Stimulated activated CD4-positive, alpha-beta T cell treated with anti-CD3 and anti-CD28 coated beads, Interleukin-1b, Interleukin-23, amount 100 ng/mL, for 24 hours (primary cell): ENCODE data around the gene MOB3A.

ENCODE experiments used
- DNase-seq, 4 experiments: peaks; one replicate each; pipeline ENCODE4 v3.0.0-alpha.2; 2020; ENCODE audit warnings: low read depth in 4 of 4, low spot score in 1 of 4

MOB3A gene

DNA sequence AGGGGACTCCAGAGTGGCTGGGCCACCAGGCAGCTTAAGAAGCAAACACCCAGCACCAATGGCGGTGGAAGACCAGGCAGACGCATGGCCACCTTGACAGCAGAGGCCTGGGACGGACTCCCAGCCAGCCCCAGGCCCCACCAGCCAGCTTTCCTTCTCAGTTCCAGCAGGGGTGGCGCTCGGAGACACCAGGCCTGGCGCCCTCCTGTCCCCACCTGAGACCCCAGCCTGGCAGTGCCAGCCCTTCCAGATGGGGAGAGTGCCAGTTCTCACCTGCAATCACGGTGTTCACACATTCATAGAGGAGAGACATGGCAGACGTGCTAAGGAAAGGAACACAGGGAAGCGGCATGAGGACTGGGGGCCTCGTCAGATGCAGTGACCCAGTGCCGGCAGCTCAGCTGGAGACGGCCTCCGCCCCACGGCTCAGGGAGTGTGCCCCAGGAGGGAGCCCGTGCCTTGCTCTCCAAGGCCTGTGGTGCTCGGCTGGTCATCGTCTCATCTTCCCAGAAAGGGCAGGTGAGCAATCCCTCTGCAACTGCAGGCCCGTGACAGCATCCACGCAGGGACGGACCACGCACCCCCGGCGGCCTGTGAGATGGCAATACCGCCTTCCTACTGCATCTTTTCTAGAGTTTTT is 30.9 kb upstream of the MOB3A start:
- no peak for DNase-seq

DNA sequence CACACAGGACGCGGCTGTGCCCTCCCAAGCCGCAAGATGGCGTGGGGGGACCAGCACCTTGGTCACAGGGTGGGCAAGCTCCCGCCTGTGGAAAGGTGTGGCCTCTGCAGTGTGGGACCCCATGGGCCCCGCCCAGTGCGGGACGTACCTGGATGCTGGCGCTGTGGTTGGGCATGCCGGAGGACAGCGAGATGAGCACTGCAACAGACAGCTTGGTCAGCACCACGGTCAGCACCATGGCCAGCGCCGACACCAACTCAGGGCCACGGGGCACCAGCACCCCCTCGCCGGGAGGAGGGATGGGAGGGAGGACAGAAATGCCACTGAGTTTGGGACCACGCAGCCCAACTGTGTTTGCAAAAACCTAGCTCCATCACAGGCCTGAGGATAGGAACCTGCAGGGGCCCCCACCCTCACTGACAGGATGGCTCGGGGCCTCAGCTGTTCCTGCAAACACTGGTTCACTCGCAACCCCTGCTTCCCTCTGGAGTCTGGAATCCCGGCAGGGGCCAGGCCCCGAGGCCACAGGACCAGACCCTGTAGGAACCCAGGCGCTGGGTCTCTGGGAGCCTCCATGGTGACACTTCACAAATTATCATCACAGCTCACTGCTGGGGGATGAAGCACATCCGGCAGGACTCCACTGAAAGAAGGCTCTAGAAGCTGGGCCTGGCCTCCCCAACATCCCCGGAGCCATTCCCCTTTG is 27.7 kb upstream of the MOB3A start:
- no peak for DNase-seq

DNA sequence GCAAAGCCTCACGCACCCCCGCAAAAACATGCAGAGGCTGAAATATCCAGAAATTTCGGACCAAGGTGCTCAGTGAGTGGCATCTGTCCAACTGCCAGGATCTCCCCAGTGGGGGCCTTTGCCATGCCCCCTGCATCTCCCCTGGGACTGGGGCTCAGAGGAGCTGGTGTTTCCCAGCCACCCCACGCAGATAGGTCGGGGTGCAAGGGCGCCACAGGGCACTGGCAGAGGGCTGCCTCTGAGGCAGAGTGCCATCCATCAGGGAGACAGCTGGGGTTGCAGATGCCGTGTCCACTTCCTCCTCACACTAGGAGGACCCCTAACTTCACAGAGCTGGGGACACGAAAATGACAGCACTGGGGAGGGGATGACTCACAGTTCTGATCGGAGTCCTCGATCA is 26.9 kb upstream of the MOB3A start:
- DNase-seq, result no peak

DNA sequence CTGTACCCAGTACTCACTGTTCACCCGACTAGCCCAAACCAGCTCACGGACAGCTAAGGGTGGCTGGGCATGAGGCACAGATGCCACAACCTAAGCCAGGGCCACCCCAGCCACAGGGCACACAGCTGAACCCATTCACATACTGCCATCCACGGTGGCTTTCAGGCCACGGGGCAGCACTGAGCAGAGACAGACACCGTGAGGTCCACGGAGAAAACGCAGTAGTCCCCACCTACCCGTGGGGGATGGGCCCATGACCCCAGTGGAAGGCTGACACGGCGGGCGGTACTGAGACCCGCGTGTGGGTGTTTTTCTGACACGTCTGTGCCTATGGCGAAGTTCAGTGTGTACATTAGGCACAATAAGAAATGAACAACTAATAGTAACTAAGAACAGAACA is 26.1 kb upstream of the MOB3A start:
- no peak for DNase-seq

DNA sequence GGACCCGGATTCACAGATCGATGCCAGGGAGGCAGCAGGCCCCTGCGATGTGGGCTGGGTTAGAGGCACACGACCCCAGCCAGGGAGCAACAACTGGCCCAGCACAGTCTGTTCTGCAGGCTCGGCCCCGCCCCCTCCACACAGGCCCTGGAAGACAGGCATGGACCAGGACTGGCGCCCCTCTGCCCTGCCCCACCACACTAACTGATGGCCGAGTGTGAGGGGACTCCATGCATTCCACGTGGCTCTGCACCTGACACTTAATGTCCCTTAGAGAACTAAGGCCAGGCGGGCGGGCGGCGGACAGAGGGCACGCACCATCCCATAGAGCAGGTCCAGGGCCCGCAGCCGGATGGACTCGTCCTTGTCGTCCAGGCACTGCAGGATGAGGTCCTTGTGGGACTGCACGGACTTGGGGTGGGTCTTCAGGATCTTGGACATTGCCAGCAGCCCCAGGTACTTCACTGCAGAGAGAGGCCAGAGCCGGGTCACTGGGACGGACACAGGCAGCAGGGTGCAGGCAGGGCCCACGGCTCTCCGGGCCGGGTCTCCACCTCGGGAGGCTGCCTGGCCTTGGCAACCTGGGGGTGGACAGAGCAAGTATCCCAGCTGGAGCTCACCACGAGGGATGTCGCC is 25.4 kb upstream of the MOB3A start:
- no peak for DNase-seq

DNA sequence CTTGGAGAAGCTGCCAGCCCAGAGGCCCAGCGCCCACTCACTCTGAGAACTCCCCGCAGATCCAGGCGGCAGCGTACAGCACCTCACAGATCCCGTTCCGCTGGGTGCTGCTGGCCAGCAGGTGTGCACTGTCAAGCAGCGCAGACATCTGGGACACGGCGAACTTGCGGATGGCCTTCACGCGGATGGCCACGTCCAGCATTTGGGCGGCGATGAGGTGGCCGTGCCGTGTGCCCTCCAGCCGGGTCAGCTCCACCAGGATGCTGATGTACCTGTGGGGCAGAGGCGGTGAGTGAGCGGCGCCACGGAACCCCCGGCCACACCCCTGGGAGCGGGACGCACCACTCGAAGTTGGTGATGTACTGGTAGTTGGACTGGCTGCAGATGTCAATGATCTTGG is 24.7 kb upstream of the MOB3A start:
- DNase-seq, result no peak

DNA sequence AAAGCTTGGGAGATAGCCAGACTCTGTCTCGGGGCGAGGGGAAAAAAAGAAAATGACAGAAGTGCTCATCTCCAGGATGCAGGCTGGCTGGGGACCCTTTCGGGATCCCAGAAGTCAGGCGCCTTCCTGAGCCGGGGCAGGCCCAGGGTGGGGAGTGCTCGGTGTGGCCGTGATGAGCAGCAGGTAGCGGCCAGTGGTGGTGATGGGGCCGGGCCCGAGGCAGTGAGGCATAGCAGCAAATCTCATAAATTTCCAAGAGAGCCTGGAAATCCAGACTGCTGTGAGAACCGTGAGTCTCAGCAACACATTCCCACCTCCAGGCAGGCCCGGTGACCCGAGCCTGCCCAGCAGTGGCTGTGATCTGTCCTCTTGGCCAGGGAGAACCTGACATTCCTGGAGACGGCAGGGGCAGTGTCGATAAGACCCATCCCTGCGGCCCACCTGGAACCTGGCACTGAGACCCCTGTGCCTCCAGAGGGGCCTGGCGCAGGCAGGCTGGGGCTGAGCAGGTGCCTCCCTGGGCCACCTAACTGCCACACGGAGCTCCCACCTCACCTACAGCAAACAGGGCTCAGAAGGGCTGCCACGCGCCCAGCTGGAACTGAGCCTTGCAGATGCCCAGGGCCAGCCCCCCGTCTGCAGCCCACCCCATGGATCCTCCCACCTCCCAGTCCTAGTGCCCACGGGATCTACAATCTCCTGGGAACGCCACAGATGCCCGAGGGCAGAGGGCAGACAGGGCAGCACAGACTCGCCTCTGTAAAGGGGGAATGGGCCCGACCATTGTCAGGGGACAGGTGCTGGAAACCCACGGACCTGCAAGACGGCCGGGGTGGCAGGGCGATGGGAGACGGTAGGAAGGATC is 24.0 kb upstream of the MOB3A start:
- DNase-seq, result no peak

DNA sequence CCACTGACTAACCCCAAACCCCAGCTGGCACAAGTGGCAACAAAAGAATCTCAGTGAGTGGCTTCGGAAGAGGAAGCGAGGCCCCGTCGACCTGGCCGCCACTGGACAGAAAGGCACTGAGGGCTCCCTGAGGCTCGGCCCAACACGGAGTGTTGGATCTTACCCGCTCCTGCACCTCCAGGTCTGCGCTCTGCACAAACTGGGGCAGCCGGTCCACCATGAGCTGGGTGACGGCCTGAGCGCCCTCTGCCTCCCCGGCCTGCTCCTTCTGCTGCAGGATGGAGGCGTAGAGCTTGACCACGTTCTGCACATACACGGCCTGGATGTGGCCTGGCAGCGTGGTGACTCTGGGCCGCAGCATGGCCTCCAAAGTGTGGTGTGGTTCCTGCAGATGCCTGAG is 22.3 kb upstream of the MOB3A start:
- DNase-seq, result no peak

DNA sequence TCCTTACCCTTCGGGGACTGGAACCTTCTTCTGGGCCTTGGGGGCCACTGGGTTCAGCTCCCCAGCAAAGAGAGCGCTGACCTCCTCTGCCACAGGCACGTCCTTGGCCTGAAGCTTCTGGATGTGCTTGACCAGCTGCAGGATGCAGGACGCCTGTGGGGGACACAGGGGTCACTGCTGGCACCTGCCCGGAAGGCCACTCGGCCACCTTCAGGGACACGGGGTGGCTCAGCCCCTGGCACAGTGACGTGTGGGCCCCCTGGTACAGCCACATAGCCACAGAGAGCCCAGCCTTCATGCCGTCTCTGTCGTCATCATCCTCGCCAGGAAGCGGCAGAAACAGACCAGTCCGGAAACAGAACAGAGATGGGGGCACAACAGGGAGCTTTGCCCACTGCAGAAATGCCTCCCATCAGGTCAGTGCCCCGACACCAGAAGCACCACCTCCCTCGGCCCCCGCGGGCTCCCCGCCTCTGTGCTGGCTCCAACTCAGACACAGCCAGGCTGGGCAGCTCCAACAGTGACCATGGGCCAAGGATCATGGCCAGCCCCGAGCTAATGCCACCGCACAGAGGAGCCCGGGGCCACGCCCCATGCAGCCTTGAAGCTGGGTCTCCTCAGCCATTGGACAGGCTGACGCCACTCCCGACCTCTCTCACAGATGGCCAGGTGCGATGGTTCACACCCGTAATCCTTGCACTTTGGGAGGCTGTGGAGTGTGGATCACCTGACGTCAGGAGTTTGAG is 21.3 kb upstream of the MOB3A start:
- no peak for DNase-seq

DNA sequence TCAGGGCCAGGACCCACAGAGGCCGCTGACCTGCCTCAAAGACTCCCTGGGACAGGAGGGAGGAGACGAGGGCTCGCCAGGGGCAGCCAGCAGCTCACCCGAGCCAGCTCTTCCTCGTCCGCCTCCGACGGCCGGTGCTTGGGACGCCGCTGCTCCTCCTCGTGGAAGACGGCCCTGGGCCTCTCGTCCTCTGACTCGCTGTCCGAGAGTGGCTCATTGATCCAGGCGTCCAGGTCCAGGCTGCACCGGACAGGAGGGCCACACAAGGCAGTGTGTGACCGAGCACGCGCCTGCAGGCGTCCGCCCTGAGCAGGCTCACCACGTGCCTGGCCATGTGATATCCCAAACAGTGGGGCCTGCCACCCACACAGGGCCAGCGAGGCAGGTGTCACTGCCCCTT is 20.4 kb upstream of the MOB3A start:
- no peak for DNase-seq

DNA sequence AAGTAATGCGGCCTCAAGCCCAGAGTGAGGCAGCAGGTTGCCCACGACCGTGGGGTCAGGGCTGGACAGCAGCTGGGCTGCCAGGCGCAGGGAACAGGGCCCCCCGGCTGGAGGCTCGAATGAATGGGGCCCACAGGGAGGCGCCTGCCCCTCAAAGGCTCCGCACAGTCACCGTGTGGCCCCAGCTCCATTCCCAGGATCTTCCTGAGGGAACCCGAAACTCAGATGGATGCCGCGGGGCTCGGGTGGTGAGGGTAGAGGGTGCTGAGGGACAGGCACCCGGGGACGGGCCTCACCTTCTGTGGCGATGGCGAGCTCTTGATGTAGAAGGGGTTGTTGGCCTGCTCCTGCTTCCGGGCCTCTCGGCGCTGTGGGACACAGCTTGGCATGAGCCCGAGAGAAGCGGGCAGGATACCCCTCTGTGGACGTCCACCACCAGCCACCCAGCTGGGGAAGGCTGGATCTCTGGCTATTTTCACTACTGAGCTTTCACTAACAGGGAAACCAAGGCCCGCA is 19.8 kb upstream of the MOB3A start:
- DNase-seq, result no peak

DNA sequence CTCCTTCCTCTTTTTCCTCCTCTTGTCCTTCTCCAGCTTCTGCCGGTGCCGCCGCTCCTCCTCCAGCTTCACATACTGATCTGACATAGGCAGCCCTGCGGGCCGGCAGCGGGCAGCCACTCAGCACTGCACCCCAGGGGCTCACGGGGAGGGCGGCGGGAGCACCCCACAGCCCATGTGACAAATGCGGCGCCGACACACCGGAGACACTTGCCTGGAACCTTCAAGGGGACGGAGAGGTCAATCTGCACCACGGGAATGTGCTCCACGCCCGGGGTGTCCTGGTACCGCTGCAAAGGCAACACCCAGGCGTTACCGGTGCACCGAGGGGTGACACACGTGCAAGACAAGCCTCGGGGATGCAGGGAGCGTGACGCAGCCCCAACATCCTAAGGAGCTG is 19.2 kb upstream of the MOB3A start:
- no peak for DNase-seq

DNA sequence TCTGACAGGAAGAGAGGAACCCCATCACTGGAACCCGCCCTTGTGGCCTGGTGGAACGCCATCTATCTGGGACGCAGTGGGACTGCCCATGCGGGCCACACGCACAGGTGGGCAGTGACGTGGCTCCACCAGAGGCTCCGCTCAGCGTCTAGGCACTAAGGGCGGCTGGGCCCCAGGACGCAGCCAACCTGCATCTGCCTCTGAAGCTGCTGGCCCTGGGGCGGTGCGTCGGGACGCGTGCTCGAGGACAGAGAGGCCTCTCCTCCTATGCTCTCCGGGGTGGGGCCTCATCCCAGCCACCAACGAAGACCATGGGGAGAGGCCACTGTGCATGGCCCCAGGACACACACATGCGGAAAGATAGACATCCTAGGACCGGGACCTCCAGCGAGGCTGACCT is 18.7 kb upstream of the MOB3A start:
- DNase-seq, result no peak

DNA sequence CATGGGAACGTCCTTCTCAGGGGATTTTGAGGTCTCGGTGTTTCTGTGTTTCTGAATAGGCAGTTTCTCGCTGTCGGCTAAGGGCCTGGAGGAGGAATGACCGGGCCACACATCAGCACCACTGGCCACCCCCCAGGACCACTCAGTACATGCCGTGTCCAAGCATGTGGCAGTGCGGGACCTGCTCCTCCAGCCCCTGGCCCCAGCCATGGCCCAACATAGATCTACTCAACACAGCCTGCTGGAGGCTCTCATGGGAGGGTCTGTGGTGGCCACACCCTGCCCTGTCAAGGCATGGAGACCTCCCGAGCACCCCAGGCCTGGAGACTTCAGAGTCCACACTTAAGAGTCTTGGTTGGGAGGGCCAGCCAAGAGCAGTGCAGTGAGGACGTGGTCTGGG is 18.1 kb upstream of the MOB3A start:
- no peak for DNase-seq

DNA sequence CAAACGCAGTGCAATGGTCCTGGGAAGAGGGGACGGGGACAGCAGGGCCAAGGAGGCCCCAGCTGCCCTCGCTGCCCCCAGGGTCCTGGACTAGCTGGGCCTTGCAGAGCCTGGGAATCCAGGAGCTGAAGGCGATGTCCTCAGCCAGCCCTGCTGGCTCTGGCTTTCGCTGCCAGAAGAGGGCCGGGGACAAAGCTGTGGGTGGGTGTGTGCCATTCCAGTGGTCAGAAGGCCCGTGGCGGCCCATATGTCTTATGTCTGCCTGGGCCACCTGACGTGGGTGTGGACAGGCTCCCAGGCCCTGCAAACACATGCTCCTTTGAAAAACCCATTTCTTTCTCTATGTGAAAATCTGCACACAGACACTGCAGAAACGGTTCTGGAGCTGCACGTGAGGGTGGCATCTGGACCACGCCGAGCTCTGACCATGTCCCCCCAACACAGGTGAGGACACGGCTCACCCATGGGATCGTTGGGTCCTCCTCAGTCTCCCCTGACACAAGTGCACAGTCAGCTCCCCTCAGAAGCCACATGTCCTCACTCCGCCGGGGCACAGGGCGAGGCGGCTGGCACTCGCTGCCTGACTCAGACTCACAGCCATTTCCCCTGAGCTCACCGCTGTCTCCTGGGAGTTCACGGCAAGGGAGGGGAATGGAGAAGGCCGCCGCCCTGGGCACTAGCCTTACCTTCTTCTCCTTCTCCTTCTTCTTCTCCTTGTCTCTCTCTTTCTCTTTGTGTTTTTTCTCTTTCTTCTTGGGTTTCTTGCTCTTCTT is 17.5 kb upstream of the MOB3A start:
- no peak for DNase-seq

DNA sequence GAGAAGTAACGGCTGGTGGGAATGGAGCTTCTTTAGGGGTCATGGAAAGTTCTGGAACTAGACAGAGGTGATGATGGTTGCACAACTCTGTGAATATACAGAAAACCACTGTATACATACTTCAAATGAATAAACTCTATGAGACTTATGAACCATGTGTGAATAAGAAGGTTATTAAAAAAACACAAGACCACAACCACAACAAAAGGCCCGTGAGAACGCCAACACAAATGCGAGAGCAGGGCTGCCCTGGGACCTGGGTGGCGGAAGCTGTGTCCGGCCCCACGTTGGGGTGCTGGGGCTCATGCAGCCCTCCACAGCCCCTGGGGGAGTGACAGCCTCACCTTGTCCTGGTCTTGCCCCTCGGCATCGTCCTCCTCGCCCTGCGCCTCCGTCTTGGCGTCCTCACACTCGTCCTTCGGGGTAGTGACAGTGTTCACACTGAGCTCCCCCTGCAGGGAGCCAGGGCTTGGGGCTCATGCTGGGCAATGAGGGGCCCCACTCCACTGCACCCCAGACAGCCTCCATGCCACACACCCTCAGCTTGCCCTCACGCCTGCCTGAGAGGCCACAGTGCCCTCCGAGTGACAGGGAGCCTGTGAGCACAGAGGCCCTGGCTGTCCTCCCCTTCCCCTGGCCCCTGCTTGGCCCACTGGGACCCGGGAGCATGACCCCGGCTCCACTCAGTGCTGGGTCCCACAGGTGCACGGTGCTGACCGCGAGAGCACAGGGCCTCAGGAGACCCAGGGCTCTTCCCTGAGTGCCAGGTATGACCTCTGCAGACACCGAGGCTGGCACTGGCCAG is 16.6 kb upstream of the MOB3A start:
- DNase-seq, result no peak

DNA sequence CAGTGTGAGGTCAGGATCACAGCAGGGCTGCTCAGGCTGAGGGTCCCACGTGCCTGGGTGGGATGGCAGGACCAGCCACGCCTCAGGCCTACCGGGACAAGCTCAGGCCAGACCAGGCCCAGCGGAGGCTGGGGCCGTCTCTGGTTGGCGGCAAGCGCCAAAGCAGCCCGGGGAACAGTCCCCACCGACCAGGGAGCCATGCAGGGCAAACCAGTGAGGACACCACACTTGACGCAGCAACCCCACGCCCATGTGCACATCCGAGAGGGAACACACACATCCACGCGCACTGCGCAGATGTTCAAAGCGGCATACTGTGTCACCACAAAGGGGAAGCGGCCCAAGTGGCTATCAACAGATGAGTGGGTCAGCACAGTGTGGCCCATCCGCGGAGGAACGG is 15.8 kb upstream of the MOB3A start:
- no peak for DNase-seq

DNA sequence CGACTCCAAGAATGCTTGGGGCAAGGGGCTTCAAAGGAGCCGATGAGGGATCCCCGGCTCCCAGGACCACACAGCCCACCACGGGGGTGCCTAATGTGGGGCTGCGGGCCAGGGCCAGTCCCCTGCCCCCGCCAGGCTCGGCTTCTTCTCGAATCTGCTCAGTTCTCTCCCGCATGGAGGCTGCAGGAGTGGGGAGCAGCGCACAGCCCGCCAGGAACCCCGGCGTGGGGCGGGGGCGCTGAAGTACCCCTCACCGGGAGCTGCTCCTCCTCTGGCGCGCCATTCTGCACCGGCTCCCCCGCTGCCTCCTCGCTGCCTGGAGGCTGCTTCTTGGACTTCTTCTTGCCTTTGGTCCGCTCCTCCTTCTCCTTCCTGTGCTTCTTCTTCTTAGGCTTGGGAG is 15.3 kb upstream of the MOB3A start:
- DNase-seq, result no peak

DNA sequence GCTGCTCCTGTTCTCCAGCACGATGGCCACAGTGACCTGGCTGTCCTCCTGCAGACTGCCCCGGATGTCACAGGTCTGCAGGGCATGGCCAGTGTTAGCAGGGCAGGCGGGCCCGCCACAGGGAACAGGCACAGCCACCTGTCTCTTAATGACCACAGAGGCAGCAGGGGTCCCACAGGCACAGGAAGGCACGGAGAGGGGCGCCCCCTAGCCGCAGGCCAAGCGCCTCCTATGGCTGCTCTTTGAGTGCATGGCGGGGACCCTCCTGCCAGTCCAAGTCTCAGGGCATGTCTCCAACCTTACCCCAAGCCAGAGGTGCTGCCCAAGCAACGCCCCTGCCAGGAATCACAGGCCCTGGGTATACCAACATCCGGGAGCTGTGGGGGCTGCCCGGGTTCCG is 14.7 kb upstream of the MOB3A start:
- DNase-seq, result no peak
